ENCODE measurements around the gene ASIC2. TPM values are rescaled to one million over a fixed set of nuclear protein-coding genes. Genes with fewer than 3 reads are reported as not detected.

The ASIC2 gene
- total RNA-seq, 1 experiment from 2014 or later: 0.11 TPM

GRCh38 chr17:33261820-33262219 lies 31.3 kb downstream of the ASIC2 start:
- BruUV-seq (replicated peaks): no TSS peak
- H3K9me3 ChIP-seq (ENCODE audit: low read length): no peaks in the 10 kb centered on the region
- ATAC-seq: no peak
- H3K9me2 ChIP-seq (replicated peaks; ENCODE audit: low read length): no peaks in the 10 kb centered on the region
- intact Hi-C loops (cut with micrococcal nuclease): no loop called here
- H3K4me3 ChIP-seq (ENCODE audit: low read length): no peak overlapping the region
- ChIA-PET CTCF (no interaction called here), POLR2A (ENCODE audit: unreplicated experiment) (no interaction called here)
- H3K4me2 ChIP-seq (ENCODE audit: low read length): no peak overlapping the region
- no peak overlapping the region for H3K9ac ChIP-seq (ENCODE audit: low read length)
- no peaks in the 10 kb centered on the region for H3K27me3 ChIP-seq (ENCODE audit: low read length)
- TF ChIP-seq EZH2 (IDR thresholded peaks at IDR 0.05; ENCODE audit: low read length, unreplicated experiment) (no peak), CTCF (conservative IDR thresholded peaks at IDR 0.05; ENCODE audit: low read depth, low read length) (no peak), EZH2phosphoT487 (IDR thresholded peaks at IDR 0.05; ENCODE audit: borderline replicate concordance, low read length) (no peak)
- H3K27ac ChIP-seq (ENCODE audit: low read length): no peak overlapping the region
- H2AFZ ChIP-seq (ENCODE audit: low read length): no peak overlapping the region
- H3K36me3 ChIP-seq (ENCODE audit: low read depth, low read length): no peaks in the 10 kb centered on the region
- no peak for DNase-seq
- no peaks in the 10 kb centered on the region for H4K20me1 ChIP-seq (ENCODE audit: low read length)
- no peaks in the 10 kb centered on the region for H3K79me2 ChIP-seq (ENCODE audit: low read length)
- H3F3A ChIP-seq (ENCODE audit: low read length, unreplicated experiment): no peaks in the 10 kb centered on the region
- peaks cover 5% of the 10 kb centered on the region for H3K4me1 ChIP-seq (ENCODE audit: insufficient read depth, low read length)

GRCh38 chr17:33260638-33261037 lies 32.5 kb downstream of the ASIC2 start:
- Histone ChIP-seq H4K20me1 (ENCODE audit: low read length) (no peaks in the 10 kb centered on the region), H3K27ac (ENCODE audit: low read length) (no peak overlapping the region), H3K36me3 (ENCODE audit: low read depth, low read length) (no peaks in the 10 kb centered on the region), H3K4me3 (ENCODE audit: low read length) (no peak overlapping the region), H3K27me3 (ENCODE audit: low read length) (no peaks in the 10 kb centered on the region), H3F3A (ENCODE audit: low read length, unreplicated experiment) (no peaks in the 10 kb centered on the region), H3K9me3 (ENCODE audit: low read length) (no peaks in the 10 kb centered on the region), H3K9me2 (replicated peaks; ENCODE audit: low read length) (no peaks in the 10 kb centered on the region), H3K4me1 (ENCODE audit: insufficient read depth, low read length) (no peaks in the 10 kb centered on the region), H3K4me2 (ENCODE audit: low read length) (no peak overlapping the region), H2AFZ (ENCODE audit: low read length) (no peak overlapping the region), H3K9ac (ENCODE audit: low read length) (no peak overlapping the region), H3K79me2 (ENCODE audit: low read length) (no peaks in the 10 kb centered on the region)
- TF ChIP-seq EZH2 (IDR thresholded peaks at IDR 0.05; ENCODE audit: low read length, unreplicated experiment) (no peak), CTCF (conservative IDR thresholded peaks at IDR 0.05; ENCODE audit: low read depth, low read length) (no peak), EZH2phosphoT487 (IDR thresholded peaks at IDR 0.05; ENCODE audit: borderline replicate concordance, low read length) (no peak)
- intact Hi-C loops (cut with micrococcal nuclease): no loop called here
- ATAC-seq (no peak), DNase-seq (no peak)
- no TSS peak for BruUV-seq (replicated peaks)
- ChIA-PET CTCF (no interaction called here), POLR2A (ENCODE audit: unreplicated experiment) (no interaction called here)

GRCh38 chr17:33258296-33258695 lies 34.8 kb downstream of the ASIC2 start:
- Histone ChIP-seq H3K27me3 (ENCODE audit: low read length) (no peaks in the 10 kb centered on the region; the same call in 1 of the 2 replicates), H3K9ac (ENCODE audit: low read length) (no peak overlapping the region), H3K36me3 (ENCODE audit: low read depth, low read length) (no peaks in the 10 kb centered on the region), H3K9me3 (ENCODE audit: low read length) (no peaks in the 10 kb centered on the region), H3F3A (ENCODE audit: low read length, unreplicated experiment) (no peaks in the 10 kb centered on the region), H3K4me3 (ENCODE audit: low read length) (no peak overlapping the region), H3K4me1 (ENCODE audit: insufficient read depth, low read length) (no peaks in the 10 kb centered on the region), H3K79me2 (ENCODE audit: low read length) (no peaks in the 10 kb centered on the region), H4K20me1 (ENCODE audit: low read length) (no peaks in the 10 kb centered on the region), H3K9me2 (replicated peaks; ENCODE audit: low read length) (no peaks in the 10 kb centered on the region), H3K27ac (ENCODE audit: low read length) (no peak overlapping the region), H2AFZ (ENCODE audit: low read length) (no peak overlapping the region), H3K4me2 (ENCODE audit: low read length) (no peak overlapping the region)
- TF ChIP-seq CTCF (conservative IDR thresholded peaks at IDR 0.05; ENCODE audit: low read depth, low read length) (no peak), EZH2phosphoT487 (IDR thresholded peaks at IDR 0.05; ENCODE audit: borderline replicate concordance, low read length) (no peak), EZH2 (IDR thresholded peaks at IDR 0.05; ENCODE audit: low read length, unreplicated experiment) (no peak)
- DNase-seq (no peak), ATAC-seq (no peak)
- BruUV-seq (replicated peaks): no TSS peak
- ChIA-PET CTCF (no interaction called here), POLR2A (ENCODE audit: unreplicated experiment) (no interaction called here)
- intact Hi-C loops (cut with micrococcal nuclease): no loop called here
